Trophoblast cell (in vitro differentiated cells and primary cell): ENCODE results near the gene EPB41L4B.

Experiments
- DNase-seq, 2 donors: peaks; one replicate each; pipeline ENCODE4 v3.0.0-alpha.2; 2016
- H2AFZ ChIP-seq: 2 replicates; pipeline ENCODE4 v1.6.1; 2013; ENCODE audit warnings: low read length, moderate library complexity, mild to moderate bottlenecking; ENCODE audit not compliant: insufficient read depth, poor library complexity
- H2AK5ac ChIP-seq: 2 replicates; pipeline ENCODE4 v1.6.1; 2013; ENCODE audit warnings: mild to moderate bottlenecking, low read length
- H2BK120ac ChIP-seq: 2 replicates; pipeline ENCODE4 v1.6.1; 2013; ENCODE audit warnings: low read length, mild to moderate bottlenecking, moderate library complexity; ENCODE audit not compliant: insufficient read depth, poor library complexity
- H2BK12ac ChIP-seq: 2 replicates; pipeline ENCODE4 v1.6.1; 2013; ENCODE audit warnings: mild to moderate bottlenecking, low read length, moderate library complexity
- H2BK5ac ChIP-seq: 2 replicates; pipeline ENCODE4 v1.6.1; 2013; ENCODE audit warnings: low read length, low read depth, moderate library complexity, mild to moderate bottlenecking; ENCODE audit not compliant: poor library complexity
- H3K14ac ChIP-seq: 2 replicates; pipeline ENCODE4 v1.6.1; 2013; ENCODE audit warnings: mild to moderate bottlenecking, low read length
- H3K18ac ChIP-seq: 2 replicates; pipeline ENCODE4 v1.6.1; 2013; ENCODE audit warnings: mild to moderate bottlenecking, low read length
- H3K23ac ChIP-seq: 2 replicates; pipeline ENCODE4 v1.6.1; 2013; ENCODE audit warnings: low read length
- H3K27ac ChIP-seq: 2 replicates; pipeline ENCODE4 v1.5.1; 2013; ENCODE audit warnings: low read depth, mild to moderate bottlenecking, inconsistent platforms, low read length, moderate library complexity
- H3K27me3 ChIP-seq: 2 replicates; pipeline ENCODE4 v1.6.1; 2013; ENCODE audit warnings: inconsistent platforms, mild to moderate bottlenecking, low read length, moderate library complexity; ENCODE audit not compliant: insufficient read depth
- H3K36me3 ChIP-seq, 2 experiments: 1 replicate in 1 of 2; 2 replicates in 1 of 2; pipeline ENCODE4 v1.6.1; 2013; ENCODE audit warnings: low read length in 2 of 2, mild to moderate bottlenecking in 2 of 2, moderate library complexity in 1 of 2; ENCODE audit not compliant: insufficient read depth in 2 of 2, control insufficient read depth in 1 of 2
- H3K4ac ChIP-seq: 2 replicates; pipeline ENCODE4 v1.6.1; 2013; ENCODE audit warnings: low read depth, mild to moderate bottlenecking, low read length, moderate library complexity
- H3K4me1 ChIP-seq, 2 experiments: 1 replicate in 1 of 2; 2 replicates in 1 of 2; pipeline ENCODE4 v1.6.1; 2013; ENCODE audit warnings: low read length in 2 of 2, mild to moderate bottlenecking in 2 of 2, moderate library complexity in 1 of 2; ENCODE audit not compliant: insufficient read depth in 2 of 2, control insufficient read depth in 1 of 2
- H3K4me2 ChIP-seq: 2 replicates; pipeline ENCODE4 v1.6.1; 2013; ENCODE audit warnings: inconsistent platforms, mild to moderate bottlenecking, low read length, moderate library complexity
- H3K4me3 ChIP-seq: 2 replicates; pipeline ENCODE4 v1.5.1; 2013; ENCODE audit warnings: mild to moderate bottlenecking, low read depth, low read length, inconsistent platforms
- H3K79me1 ChIP-seq: one replicate; pipeline ENCODE4 v1.6.1; 2013; ENCODE audit warnings: low read length
- H3K79me2 ChIP-seq: 2 replicates; pipeline ENCODE4 v1.6.1; 2013; ENCODE audit warnings: low read length, mild to moderate bottlenecking; ENCODE audit not compliant: control insufficient read depth, insufficient read depth, poor library complexity
- H3K9ac ChIP-seq: 2 replicates; pipeline ENCODE4 v1.6.1; 2013; ENCODE audit warnings: mild to moderate bottlenecking, low read length
- H3K9me3 ChIP-seq: 2 replicates; pipeline ENCODE4 v1.6.1; 2013; ENCODE audit warnings: low read depth, mild to moderate bottlenecking, control low read depth, inconsistent platforms, low read length; ENCODE audit not compliant: insufficient read depth
- H4K12ac ChIP-seq: 2 replicates; pipeline ENCODE4 v1.6.1; 2013; ENCODE audit warnings: low read depth, mild to moderate bottlenecking, low read length, moderate library complexity
- H4K8ac ChIP-seq: 2 replicates; pipeline ENCODE4 v1.6.1; 2013; ENCODE audit warnings: low read depth, mild to moderate bottlenecking, low read length, moderate library complexity
- H4K91ac ChIP-seq: one replicate; pipeline ENCODE4 v1.6.1; 2013; ENCODE audit warnings: low read depth, mild to moderate bottlenecking, low read length, moderate library complexity
- WGBS: extraction: QIAGEN DNeasy Blood & Tissue Kit; methylation state at CpG from one replicate; pipeline ENCODE4 v1.1.7; 2013; ENCODE audit warnings: missing lambda C conversion rate; ENCODE audit not compliant: insufficient read length, insufficient coverage; ENCODE audit errors: extremely low coverage; 5-methylcytosine and 5-hydroxymethylcytosine counted together

EPB41L4B gene

DNA sequence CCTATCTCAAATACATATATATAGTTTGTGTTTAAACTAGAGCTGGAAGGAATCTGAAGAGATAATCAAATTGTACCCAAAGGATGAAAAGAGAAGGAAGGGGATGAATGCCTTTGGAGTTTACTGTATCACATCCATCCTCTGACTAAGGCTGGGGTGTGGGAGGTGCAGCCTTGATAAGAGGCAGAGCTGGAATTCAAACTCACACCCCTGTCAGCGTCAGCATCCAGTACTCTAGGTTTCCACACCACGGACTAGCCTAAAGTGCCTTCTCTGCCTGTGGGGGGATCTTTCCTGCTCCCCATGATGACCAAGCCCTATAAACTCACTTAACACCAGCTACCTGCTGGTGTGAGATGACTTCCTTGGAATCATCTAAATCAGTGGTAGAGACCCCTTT, 48.1 kb downstream of the EPB41L4B start:
- no CpG with 5 or more reads among the region's 2 CpGs for WGBS
- H3K18ac ChIP-seq: no peak overlapping the region

GRCh38 chr9:109272045-109272444, 48.8 kb downstream of the EPB41L4B start:
- DNase-seq: no peak
- no peak overlapping the region for H3K4ac ChIP-seq
- H2AFZ ChIP-seq: no peak overlapping the region
- no peak overlapping the region for H4K91ac ChIP-seq
- H3K9me3 ChIP-seq: no peaks in the 10 kb centered on the region
- H3K36me3 ChIP-seq: peaks cover 1 to 4% of the 10 kb centered on the region in 2 experiments
- no peaks in the 10 kb centered on the region for H3K27me3 ChIP-seq
- no peaks in the 10 kb centered on the region for H3K79me1 ChIP-seq
- no peak overlapping the region for H3K4me2 ChIP-seq
- no peak overlapping the region for H3K14ac ChIP-seq
- no peak overlapping the region for H2BK5ac ChIP-seq
- H4K12ac ChIP-seq: no peak overlapping the region
- no peak overlapping the region for H2AK5ac ChIP-seq
- WGBS: no CpG with 5 or more reads among the region's 4 CpGs
- H3K4me1 ChIP-seq: peaks cover 3 to 7% of the 10 kb centered on the region in 2 experiments
- no peak overlapping the region for H3K4me3 ChIP-seq
- H2BK120ac ChIP-seq: no peak overlapping the region
- no peak overlapping the region for H3K9ac ChIP-seq
- no peak overlapping the region for H3K27ac ChIP-seq
- no peaks in the 10 kb centered on the region for H3K79me2 ChIP-seq
- H4K8ac ChIP-seq: no peak overlapping the region
- no peak overlapping the region for H3K18ac ChIP-seq
- H2BK12ac ChIP-seq: no peak overlapping the region
- H3K23ac ChIP-seq: no peak overlapping the region

More for the DNA sequence above, 48.1 kb downstream of the EPB41L4B start:
- no peaks in the 10 kb centered on the region for H3K79me2 ChIP-seq
- no peaks in the 10 kb centered on the region for H3K36me3 ChIP-seq
- no peak overlapping the region for H2BK12ac ChIP-seq
- no peak overlapping the region for H3K4ac ChIP-seq
- no peak overlapping the region for H4K8ac ChIP-seq
- H3K4me3 ChIP-seq: no peak overlapping the region
- DNase-seq: no peak
- H3K27me3 ChIP-seq: no peaks in the 10 kb centered on the region
- H3K79me1 ChIP-seq: peaks cover 5% of the 10 kb centered on the region
- peaks cover 9 to 13% of the 10 kb centered on the region in 2 experiments for H3K4me1 ChIP-seq
- H4K91ac ChIP-seq: no peak overlapping the region
- H2BK120ac ChIP-seq: no peak overlapping the region
- no peak overlapping the region for H3K4me2 ChIP-seq
- H3K9ac ChIP-seq: no peak overlapping the region
- no peak overlapping the region for H3K14ac ChIP-seq
- no peak overlapping the region for H2AK5ac ChIP-seq
- H3K27ac ChIP-seq: no peak overlapping the region
- no peak overlapping the region for H2BK5ac ChIP-seq
- no peak overlapping the region for H2AFZ ChIP-seq
- H4K12ac ChIP-seq: no peak overlapping the region
- H3K23ac ChIP-seq: no peak overlapping the region
- H3K9me3 ChIP-seq: no peaks in the 10 kb centered on the region

GRCh38 chr9:109270971-109271925, 49.6 kb downstream of the EPB41L4B start:
- no peaks in the 10 kb centered on the region for H3K9me3 ChIP-seq
- no peak overlapping the region for H3K4me2 ChIP-seq
- H4K91ac ChIP-seq: no peak overlapping the region
- no peak overlapping the region for H2BK120ac ChIP-seq
- no peak overlapping the region for H2BK12ac ChIP-seq
- no peak overlapping the region for H2BK5ac ChIP-seq
- no peak overlapping the region for H3K14ac ChIP-seq
- no CpG with 5 or more reads among the region's 15 CpGs for WGBS
- H3K4ac ChIP-seq: no peak overlapping the region
- no peak overlapping the region for H4K12ac ChIP-seq
- H2AFZ ChIP-seq: no peak overlapping the region
- no peaks in the 10 kb centered on the region for H3K79me2 ChIP-seq
- no peak overlapping the region for H3K4me3 ChIP-seq
- DNase-seq: peak; percentile 81 to 84
- no peaks in the 10 kb centered on the region for H3K79me1 ChIP-seq
- no peak overlapping the region for H2AK5ac ChIP-seq
- H3K23ac ChIP-seq: no peak overlapping the region
- H3K9ac ChIP-seq: no peak overlapping the region
- no peak overlapping the region for H3K27ac ChIP-seq
- no peak overlapping the region for H4K8ac ChIP-seq
- peaks cover 0 to 5% of the 10 kb centered on the region in 2 experiments for H3K4me1 ChIP-seq
- H3K27me3 ChIP-seq: no peaks in the 10 kb centered on the region
- peaks cover 1 to 4% of the 10 kb centered on the region in 2 experiments for H3K36me3 ChIP-seq
- no peak overlapping the region for H3K18ac ChIP-seq

GRCh38 chr9:109270441-109270840, 50.4 kb downstream of the EPB41L4B start:
- H3K79me1 ChIP-seq: no peaks in the 10 kb centered on the region

More at GRCh38 chr9:109270441-109270840, 50.4 kb downstream of the EPB41L4B start:
- no peak overlapping the region for H3K18ac ChIP-seq
- no peak overlapping the region for H3K4me2 ChIP-seq
- H2AFZ ChIP-seq: no peak overlapping the region
- H2BK12ac ChIP-seq: no peak overlapping the region
- no peaks in the 10 kb centered on the region for H3K27me3 ChIP-seq
- no peaks in the 10 kb centered on the region for H3K79me2 ChIP-seq
- no peak overlapping the region for H2AK5ac ChIP-seq
- no peak overlapping the region for H3K9ac ChIP-seq
- no peak overlapping the region for H3K23ac ChIP-seq
- H4K91ac ChIP-seq: no peak overlapping the region
- no peak overlapping the region for H2BK5ac ChIP-seq
- H3K4me1 ChIP-seq: peaks cover 0 to 5% of the 10 kb centered on the region in 2 experiments
- H4K8ac ChIP-seq: no peak overlapping the region
- H3K14ac ChIP-seq: no peak overlapping the region
- no peak overlapping the region for H3K4me3 ChIP-seq
- no peak overlapping the region for H4K12ac ChIP-seq
- peaks cover 1 to 4% of the 10 kb centered on the region in 2 experiments for H3K36me3 ChIP-seq
- DNase-seq: no peak
- H2BK120ac ChIP-seq: no peak overlapping the region
- no peaks in the 10 kb centered on the region for H3K9me3 ChIP-seq
- no peak overlapping the region for H3K4ac ChIP-seq
- no peak overlapping the region for H3K27ac ChIP-seq
